Measurements from ENCODE around the gene CLDN11.

- TF ChIP-seq CTCF (IDR thresholded peaks at IDR 0.05): no peak
- TF ChIP-seq EZH2phosphoT487 (IDR thresholded peaks at IDR 0.05): no peak
- no peak for TF ChIP-seq EZH2 (IDR thresholded peaks at IDR 0.05)
Measured at GRCh38 chr3:170450039-170450438, 31.4 kb downstream of the CLDN11 start.
